Psoas muscle (tissue), 8 donors: Measurements from ENCODE around the gene MRPL42. TPM values are rescaled to one million over a fixed set of nuclear protein-coding genes. Genes with fewer than 3 reads are reported as not detected.

Source experiments
- ATAC-seq, 4 donors: fragments of 200-7000 bp; cut with Tn5 transposase; one replicate each; pipeline ENCODE4 v1.9.1; 2020; ENCODE audit warnings: moderate library complexity in 3 of 4, mild to moderate bottlenecking in 2 of 4
- DNase-seq, 2 donors: peaks; one replicate each; pipeline ENCODE4 v3.0.0-alpha.2; 2020
- H3K27ac ChIP-seq: fragments of 200-600 bp; one replicate; pipeline ENCODE4 v1.8.0; 2022
- H3K27me3 ChIP-seq, 3 donors: fragments of 200-600 bp in 1 of 3; one replicate each; pipeline versions ENCODE4 v1.6.1 to v1.8.0; 2013 to 2022; ENCODE audit warnings: low read length in 2 of 3, mild to moderate bottlenecking in 2 of 3, moderate library complexity in 1 of 3; ENCODE audit not compliant: insufficient read depth in 3 of 3
- H3K36me3 ChIP-seq, 2 donors: fragments of 200-600 bp in 1 of 2; one replicate each; pipeline versions ENCODE4 v1.6.1 to v1.8.0; 2013 to 2022; ENCODE audit warnings: low read depth in 1 of 2, mild to moderate bottlenecking in 1 of 2, moderate library complexity in 1 of 2; ENCODE audit not compliant: insufficient read depth in 1 of 2
- H3K4me1 ChIP-seq: fragments of 200-600 bp; one replicate; pipeline ENCODE4 v1.8.0; 2022
- H3K4me3 ChIP-seq: fragments of 200-600 bp; one replicate; pipeline ENCODE4 v1.8.0; 2022; ENCODE audit warnings: mild to moderate bottlenecking
- H3K9me3 ChIP-seq: fragments of 200-600 bp; one replicate; pipeline ENCODE4 v1.8.0; 2022
- CTCF ChIP-seq: fragments of 200-600 bp; IDR thresholded peaks from one replicate; pipeline ENCODE4 v1.8.0; 2022; ENCODE audit warnings: antibody characterized with exemption
- WGBS, 3 donors: extraction: QIAGEN DNeasy Blood & Tissue Kit; methylation state at CpG; one replicate each; pipeline versions ENCODE4 v1.1.6 to v1.1.7; 2013; 5-methylcytosine and 5-hydroxymethylcytosine counted together
- intact Hi-C, 2 donors: fragments of 100-400 bp; cut with DNase I; formaldehyde crosslinking; loops; one replicate each; pipeline versions ENCODE4 v1.11.0 to v1.14.2; 2022
- polyA plus RNA-seq, 3 donors: library from polyadenylated mRNA; stranded (reverse); fragments of 200-250 nt; gene quantifications; one replicate each; pipeline ENCODE4 v1.2.3, GENCODE V29; 2013
- total RNA-seq, 4 donors: library from RNA; stranded (reverse); fragmentation: NEBNext Ultra II Directional in 2 of 4; extraction: Animal tissue kit (Norgen Biotek cat#: 25700) in 2 of 4; gene quantifications; one replicate each; pipeline versions ENCODE4 v1.2.1 to v1.2.4, GENCODE V29; 2021 to 2023
- donor health status: healthy with polysubstance abuse.
- donor health status: DM: no; HTN: no; CAD: no; lungs with moderate emphysema.
- donor health status: Bipolar disorder and iron deficiency.
- donor health status: healthy.
- donor health status: DM: yes; HTN: yes; CAD: no.
- donor health status: DM: no; HTN: no; CAD: no.
- donor health status: DM: no; HTN: no; CAD: no.
- donor health status: DM: yes; HTN: yes; CAD: no.

The MRPL42 gene
- total and polyA plus RNA-seq, 7 donors: 22.7 to 48.3 (median 27.5) TPM

DNA sequence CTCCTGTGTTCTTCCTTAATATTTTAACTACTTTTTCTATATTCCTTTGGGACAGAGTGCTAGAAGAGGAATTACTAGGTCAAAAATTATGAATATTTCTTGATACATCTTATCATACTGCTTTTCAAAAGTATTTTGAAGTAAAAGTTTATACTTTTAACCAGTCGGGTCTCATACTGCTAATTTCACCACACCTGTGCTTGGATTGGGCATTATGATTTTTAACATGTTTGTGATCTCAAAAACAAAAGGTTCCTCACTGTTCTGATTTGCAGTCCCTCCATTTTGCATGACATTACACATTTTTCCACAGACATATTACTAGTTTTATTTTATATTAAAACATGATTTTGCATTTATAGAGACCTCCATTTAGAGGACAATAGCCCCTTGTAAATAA is 32.9 kb downstream of the MRPL42 start:
- Histone ChIP-seq H3K27ac (no peak overlapping the region), H3K4me1 (no peaks in the 10 kb centered on the region), H3K27me3 (no peaks in the 10 kb centered on the region), H3K36me3 (peaks cover 3 to 56% of the 10 kb centered on the region in 2 donors), H3K9me3 (no peaks in the 10 kb centered on the region), H3K4me3 (no peak overlapping the region)
- intact Hi-C loops: loop anchor here (5.0 to 10.0 kb wide), 3 partner anchors 67 to 265 kb away; no protein-coding TSS in a partner anchor
- ATAC-seq: no peak
- DNase-seq: no peak
- WGBS, 3 donors: 86 to 94% (median 90%) methylated on average over 1 of the region's 1 CpG
- TF ChIP-seq CTCF: no peak

DNA sequence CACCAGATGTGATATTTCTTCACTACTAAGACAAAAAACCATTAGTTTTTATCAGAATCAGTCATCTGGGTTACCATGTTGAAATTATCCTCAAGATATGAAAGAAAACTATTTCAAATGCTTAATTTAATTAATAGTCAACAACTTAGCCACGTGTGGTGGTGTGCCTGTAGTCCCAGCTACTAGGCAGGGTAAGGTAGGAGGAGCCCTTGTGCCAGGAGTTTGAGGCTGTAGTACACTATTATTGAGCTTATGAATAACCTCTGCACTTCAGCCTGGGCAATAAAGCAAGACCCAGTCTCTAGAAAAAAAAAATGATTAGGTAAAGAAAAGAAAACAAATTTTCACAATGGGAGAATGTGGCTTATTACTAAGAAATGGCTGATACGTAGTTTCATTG is 33.4 kb downstream of the MRPL42 start:
- no peak for TF ChIP-seq CTCF
- Histone ChIP-seq H3K4me1 (no peaks in the 10 kb centered on the region), H3K4me3 (no peak overlapping the region), H3K9me3 (no peaks in the 10 kb centered on the region), H3K27ac (no peak overlapping the region), H3K27me3 (no peaks in the 10 kb centered on the region), H3K36me3 (peaks cover 3 to 51% of the 10 kb centered on the region in 2 donors)
- 70 to 75% (median 71%) methylated on average over 2 of the region's 2 CpGs for WGBS, 3 donors
- DNase-seq: no peak
- ATAC-seq: no peak
- intact Hi-C loops: loop anchor here (5.0 to 10.0 kb wide), 3 partner anchors 67 to 264 kb away; no protein-coding TSS in a partner anchor

DNA sequence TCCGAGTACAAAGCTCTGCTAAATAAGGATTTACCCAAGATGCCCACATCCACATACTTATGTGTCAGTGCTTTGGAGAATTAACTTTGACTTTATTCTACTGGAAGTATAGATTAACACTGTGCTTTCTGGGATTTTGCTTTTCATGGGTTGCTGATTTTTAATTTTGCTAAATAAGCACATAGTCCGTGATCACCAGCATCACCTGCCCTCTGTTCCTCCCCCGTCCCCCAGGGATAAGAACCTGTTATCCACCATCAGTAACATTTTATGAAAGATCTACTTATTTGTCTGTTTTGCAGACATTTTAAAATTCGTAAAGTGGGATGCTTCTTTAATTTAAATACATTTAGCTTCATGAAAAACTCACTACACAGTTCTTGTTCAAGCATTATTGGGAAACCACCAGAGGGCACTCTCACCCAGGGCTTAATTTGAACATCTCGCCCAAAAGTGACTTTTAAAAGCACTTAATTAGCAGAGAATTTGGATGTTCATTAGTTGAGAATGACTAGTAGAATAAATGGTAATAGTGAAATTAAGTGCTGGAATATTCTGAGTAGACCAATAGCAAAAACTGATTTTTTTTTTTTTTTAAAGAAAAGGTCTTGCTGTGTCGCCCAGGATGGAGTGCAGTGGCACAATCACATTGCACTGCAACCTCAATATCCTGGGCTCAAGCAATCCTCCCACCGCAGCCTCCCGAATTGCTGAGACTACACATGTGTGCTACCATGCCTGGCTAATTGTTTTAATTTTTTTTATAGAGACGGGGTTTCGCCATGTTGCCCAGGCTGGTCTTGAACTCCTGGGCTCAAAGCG is 35.7 kb downstream of the MRPL42 start:
- no peak overlapping the region for H3K27ac ChIP-seq
- intact Hi-C loops: loop anchor here (2.0 to 10.0 kb wide), 5 partner anchors 64 to 600 kb away; no protein-coding TSS in a partner anchor
- WGBS, 3 donors: 75 to 81% (median 76%) methylated on average over 10 to 11 of the region's 11 CpGs
- H3K9me3 ChIP-seq: no peaks in the 10 kb centered on the region
- ATAC-seq (peak in 1 of 4 donors; percentile 58), DNase-seq (no peak)
- H3K4me3 ChIP-seq: no peak overlapping the region
- TF ChIP-seq CTCF: peak; percentile 86
- H3K36me3 ChIP-seq: peaks cover 0 to 46% of the 10 kb centered on the region in 2 donors
- H3K27me3 ChIP-seq: no peaks in the 10 kb centered on the region
- no peaks in the 10 kb centered on the region for H3K4me1 ChIP-seq

DNA sequence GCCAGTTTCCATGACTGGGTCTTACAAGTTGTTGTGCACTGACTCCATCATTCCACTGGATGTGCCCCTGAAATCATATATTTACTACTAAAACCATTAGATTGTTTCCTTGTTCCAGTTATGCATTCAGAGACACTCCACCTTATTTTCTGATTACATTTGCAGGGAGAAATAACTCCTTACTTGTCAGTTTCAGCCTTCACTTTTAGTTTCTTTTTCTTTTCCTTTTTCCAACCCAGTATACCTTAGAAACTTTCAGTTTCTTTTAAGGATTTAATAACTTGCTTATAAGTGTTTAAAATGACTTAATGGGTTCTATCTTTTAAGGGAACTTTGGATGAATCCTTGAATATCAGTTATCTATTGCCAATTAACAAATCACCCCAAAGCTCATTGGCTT is 39.9 kb downstream of the MRPL42 start:
- no peaks in the 10 kb centered on the region for H3K9me3 ChIP-seq
- H3K27ac ChIP-seq: no peak overlapping the region
- ATAC-seq: no peak
- no peak overlapping the region for H3K4me3 ChIP-seq
- no peak for DNase-seq
- peaks cover 0 to 28% of the 10 kb centered on the region in 2 donors for H3K36me3 ChIP-seq
- intact Hi-C loops: loop anchor here (1.0 to 10.0 kb wide), 3 partner anchors 93 to 258 kb away; no protein-coding TSS in a partner anchor
- no peaks in the 10 kb centered on the region for H3K4me1 ChIP-seq
- TF ChIP-seq CTCF: no peak
- no peaks in the 10 kb centered on the region for H3K27me3 ChIP-seq
